GM18505 (cell line): ENCODE measurements around the gene LRRFIP1.

ENCODE experiments used
- ATAC-seq: cut with Tn5 transposase; IDR thresholded peaks from one replicate; pipeline ENCODE4 v1.9.1; 2021; ENCODE audit not compliant: unreplicated experiment
- POLR2A ChIP-seq: IDR thresholded peaks from 4 replicates; pipeline ENCODE4 v1.6.1; 2011; ENCODE audit warnings: borderline replicate concordance; ENCODE audit not compliant: insufficient read depth, insufficient read length; ENCODE audit errors: extremely low read depth

LRRFIP1 gene

DNA sequence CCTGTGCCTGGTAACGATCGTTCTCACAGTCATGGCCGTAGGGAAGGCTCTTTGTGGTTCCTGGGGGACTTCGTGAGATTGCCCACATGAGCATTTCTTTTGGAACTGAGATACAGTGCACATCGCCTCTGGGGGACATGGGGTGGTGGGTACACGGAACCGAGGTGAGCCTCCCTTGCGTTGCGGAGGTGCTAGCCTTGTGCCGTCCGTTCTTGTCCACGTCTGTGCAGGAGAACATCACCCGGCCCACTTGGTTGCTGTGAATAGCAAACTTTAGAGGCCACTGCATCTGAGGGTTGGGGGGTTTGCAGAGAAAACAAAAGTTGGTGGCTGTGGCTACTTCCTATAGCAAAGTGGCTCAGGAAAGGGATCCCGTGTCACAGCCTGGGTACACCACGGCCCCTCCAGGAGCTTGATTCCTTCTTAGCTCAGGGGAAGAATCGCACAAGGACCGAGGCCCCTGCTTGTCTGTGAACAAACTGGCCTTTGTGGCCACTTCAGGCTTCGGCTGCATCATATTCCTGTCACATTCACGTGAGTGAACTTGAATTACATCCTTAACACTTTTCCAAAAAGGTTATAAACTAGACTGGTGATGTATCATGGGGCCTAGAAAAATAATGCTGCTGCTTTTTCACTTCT lies 72.6 kb downstream of the LRRFIP1 start:
- no peak for TF ChIP-seq POLR2A
- ATAC-seq: no peak

DNA sequence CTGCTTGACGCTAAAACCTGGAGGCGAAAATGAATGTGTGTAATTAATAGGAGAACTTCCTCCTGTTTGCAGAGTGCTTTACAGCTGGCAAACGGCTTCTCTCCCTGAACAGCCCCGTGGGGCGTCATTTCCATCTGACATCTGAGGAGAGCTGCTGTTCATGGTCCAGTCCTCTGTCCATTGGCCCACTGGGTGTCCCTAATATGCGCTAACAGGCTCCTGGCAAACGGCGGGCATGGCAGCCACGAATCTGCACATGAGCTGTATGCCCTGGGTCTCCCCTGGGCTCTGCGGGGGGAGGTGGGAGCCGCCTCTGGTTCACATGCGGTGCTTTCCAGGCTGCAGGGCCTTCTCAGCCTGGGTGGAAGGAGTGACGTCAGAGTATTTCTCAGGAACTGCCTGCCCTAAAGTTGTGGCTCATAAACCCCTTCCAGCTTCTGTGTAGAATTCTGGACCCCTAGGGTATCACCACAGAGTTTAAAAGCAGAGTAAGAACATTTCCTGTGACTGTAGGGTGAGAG lies 73.2 kb downstream of the LRRFIP1 start:
- ATAC-seq: no peak
- no peak for TF ChIP-seq POLR2A

DNA sequence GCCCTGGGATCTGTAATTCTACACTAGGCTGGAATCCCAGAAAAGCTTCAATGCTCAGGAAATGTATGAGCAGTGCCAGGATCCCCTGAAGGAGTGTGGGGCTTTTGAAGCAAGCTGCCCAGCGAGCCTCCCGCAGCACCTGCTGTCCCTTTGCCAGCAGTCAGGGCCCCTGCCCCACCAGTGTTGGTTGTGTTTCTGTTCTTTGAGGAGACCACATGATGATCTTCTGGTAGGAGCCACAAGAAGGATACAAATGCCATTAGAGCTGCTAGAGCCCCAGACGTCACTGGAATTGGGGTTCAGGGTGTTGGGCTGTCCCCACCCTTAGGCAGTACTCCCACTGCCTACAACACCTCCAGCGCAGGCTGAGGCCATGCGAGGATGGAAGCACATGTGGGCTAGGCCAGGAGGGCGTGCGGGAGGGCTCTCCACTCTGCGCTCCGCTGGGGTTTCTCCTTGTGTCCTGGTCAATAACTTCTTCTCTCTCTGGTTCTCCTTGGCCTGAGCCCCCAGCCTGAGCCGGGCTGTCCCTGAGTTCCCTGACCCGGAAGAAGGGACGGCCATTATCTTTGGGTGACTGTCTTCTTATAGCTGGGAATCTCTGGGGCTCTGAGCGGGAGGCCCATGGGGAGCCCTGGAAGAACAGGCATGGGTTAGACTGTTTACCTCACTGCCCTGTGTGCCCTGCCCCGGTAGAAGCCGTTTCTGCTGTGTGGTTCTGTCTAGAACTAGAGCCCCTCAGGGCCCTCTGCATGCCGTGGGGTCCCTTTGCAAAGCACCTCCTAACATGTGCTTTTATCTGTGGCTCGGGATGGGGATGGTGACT lies 73.9 kb downstream of the LRRFIP1 start:
- TF ChIP-seq POLR2A: no peak
- no peak for ATAC-seq

DNA sequence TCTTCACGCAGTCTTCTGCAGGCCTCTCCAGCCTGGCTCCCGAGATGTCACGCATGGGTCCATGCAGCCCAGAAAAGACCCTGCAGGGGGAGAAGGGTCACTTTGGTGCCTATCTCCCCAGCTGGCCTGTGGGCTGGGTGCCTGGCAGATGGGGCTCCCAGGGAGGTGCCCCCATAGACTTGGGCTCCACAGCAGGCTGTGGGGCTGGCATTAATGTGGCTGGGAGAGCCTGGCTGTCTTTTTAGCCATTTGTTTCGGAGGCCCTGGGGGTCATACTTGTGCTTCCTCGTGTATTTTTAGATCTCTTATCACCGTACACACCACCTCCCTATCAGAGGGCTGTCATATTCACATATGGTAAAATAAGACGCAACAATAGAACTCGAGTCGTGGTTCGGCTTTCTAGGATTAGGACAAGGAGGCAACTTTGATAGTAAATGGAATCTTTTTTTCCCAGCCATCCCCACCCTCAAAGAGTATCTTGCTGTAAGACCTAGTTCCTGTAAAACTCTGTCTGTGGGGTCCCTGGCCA lies 74.5 kb downstream of the LRRFIP1 start:
- TF ChIP-seq POLR2A: no peak
- no peak for ATAC-seq

DNA sequence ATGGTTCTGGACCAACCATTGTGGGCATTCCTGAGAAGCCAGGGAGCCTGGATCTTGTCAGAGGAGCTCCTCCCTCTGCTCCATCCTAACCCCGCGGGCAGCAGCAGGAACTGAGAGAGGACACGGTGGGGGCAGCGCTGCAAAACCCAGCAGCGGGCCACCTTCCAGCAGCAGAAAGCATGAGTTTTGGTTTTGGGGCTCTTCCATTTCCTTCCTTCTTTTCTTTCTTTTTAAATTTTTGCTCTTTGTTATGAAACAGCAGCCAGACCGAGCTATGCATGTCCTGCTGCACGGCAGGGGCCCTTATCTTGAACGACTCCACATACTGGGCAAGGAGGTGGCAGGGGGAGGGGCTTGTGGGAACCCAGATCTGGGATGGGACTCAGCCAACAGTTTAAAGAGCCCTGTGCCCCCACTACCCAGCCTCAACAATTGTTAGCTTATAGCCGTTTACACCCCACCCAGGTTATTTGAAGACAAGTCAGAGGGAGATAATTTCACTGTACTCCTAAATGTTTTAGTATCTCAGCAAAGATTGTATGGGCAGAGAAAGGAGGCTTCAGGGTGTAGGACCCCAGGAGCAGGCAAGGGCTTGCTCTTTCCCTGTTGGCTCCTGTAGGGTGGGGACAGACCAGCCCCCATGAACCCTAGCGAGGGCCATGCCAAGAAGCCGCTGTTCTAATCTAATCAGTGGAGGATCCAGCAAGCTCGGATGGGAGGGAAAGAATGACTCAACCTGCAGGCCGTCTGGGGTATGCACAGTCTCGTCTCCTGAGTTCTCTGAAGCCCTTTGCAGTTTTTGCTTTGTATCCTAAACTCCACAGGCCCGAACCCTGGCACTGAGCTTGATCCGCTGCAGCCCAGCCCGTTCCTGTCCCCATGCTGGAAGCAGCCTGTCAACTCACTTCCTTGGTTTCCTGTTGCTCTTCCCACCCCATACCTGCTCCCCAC lies 75.3 kb downstream of the LRRFIP1 start:
- no peak for TF ChIP-seq POLR2A
- no peak for ATAC-seq

DNA sequence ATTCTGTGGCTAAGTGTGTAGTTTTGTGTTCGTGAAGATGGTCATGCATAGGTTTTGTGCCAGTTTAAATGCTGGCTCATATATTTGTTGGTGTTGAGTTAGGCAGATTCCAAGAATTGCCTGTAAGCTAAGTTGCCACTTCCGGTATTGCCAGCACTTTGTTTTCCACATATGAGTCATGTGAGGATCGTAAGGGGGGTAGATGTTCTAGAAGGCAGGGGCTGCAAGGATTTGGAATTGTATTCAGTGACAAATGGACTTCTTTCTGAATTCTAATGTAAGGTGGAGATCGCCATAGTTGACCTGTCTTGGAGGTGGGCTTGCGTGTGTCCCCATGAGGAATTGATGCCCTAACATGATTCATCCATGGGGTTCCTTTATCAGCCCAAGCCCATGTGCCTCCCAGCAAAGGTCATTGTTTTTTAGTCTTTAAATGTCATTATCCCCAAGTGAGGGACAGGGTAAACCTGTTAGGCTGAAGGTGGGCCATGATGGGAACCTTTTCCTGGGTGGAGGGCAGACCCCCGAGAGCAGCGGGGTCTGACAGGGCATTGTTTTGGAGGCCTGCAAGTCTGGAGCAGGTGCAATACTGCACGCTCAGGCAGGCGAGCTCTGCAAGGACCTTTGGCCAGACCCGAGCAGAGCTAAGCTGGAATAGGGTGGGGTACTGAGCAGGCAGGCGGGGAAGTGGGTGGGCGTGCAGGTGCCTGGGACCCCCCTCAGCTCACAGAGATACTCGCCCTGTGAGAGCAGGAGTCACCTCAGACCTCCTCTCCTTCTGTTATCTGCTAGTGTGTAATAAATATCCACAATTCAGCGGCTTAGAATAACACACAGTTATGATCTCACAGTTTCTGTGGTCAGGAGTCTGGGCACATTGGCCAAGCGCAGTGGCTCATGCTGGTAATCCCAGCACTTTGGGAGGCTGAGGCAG lies 77.4 kb downstream of the LRRFIP1 start:
- no peak for ATAC-seq
- TF ChIP-seq POLR2A: no peak

DNA sequence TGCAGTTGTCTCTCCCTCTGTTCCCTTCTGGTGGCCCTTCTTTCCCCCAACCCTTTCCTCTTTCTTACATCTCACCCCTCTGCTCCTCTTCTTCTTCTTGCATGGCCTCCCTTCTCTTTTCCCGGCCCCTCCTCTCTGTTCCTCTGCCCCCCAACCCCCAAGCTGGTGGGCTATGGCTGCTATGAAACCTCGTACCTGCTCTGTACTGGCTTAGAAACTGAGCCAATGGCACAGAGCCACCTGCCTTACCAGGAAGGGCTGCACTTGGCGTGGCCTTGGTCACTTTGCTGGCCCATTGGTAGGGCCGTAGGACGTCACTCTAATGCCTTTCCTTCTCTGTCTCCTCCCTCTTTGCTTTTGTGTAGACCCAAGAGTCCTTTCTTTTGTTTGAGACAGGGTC lies 78.9 kb downstream of the LRRFIP1 start:
- TF ChIP-seq POLR2A: no peak
- no peak for ATAC-seq

DNA sequence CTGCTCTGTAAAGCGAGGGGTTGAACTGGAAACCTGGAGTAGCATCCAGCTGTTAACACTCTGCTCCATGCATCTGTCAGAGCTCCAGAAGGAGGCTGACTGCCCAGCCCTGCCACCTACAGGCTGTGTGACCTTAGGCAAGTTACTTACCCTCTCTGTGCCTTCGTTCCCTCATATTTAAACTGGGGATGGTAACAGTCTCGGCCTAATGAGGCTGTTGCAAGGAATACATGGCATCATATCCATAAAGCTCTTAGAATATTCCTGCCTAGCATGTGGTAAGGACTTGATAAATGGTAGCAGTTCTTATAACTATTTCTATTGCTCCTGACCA lies 80.6 kb downstream of the LRRFIP1 start:
- no peak for ATAC-seq
- TF ChIP-seq POLR2A: no peak

DNA sequence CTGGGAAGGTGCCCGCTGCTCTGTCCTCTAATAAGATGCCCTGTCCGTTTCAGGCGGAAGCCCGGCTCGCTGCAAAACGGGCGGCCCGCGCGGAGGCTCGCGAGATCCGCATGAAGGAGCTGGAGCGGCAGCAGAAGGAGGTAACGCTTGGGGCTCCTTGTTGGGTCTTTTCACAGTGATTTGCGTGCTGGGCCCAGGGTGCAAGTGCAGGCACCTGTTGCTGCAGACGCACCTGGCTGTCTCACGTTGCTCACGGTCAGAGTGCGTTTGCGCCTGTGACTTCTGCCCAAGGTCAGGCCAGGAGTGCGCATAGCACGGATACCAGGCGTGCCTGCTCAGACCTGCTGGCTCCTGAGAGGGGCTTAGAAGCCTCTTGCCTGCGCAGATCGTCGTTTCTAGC lies 81.1 kb downstream of the LRRFIP1 start:
- no peak for TF ChIP-seq POLR2A
- ATAC-seq: no peak

DNA sequence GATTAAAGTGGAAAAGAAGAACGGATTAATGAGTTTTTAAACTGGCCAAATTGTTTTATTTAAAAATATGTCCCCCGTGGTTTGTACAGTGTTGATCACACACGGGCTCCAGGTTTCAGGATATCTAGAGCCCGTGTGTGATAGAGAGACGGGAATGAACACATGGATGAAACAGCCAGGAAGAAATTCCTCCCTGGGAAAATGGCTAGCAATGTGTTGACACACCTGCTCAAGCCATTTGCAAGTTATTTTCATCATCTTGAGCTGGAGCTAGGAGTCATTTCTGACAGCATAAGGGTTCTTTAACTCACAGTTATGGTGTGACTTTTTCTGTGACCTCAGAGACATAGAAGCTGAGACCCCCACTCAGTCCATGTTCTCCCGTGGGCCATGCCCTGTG lies 81.6 kb downstream of the LRRFIP1 start:
- ATAC-seq: no peak

DNA sequence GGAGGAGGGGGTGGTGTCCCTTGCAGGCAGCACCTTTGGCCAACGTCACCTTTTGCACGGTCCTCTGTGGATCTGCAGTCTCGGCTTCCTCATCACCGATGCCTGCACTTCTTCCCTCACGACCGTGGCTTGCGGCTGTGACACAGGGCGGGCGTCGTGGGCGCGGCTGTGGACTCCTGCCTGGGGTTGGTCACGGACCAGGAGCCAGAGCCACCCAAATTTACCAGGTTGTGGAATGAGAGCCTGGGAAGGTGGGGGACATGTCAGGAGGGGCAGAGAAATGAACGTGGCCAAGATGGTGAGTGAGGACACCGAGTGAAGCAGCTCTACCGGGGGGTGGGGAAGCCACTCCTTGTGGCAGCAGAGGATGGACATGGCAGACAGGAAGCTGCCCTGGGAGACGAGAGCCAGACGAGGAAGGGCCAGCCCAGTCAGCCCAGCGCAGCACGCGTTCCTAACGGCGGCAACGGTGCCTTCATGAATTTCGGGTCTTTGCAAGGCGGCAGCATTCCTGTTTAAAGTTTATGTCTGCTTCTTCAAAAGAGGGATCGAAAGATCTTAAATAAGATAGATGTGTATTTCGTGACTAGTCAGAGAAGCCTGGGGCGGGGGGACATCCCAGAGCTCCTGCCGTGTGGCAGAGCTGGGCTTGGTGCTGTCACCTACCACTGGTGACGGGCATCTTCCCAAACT lies 84.2 kb downstream of the LRRFIP1 start:
- no peak for TF ChIP-seq POLR2A
- ATAC-seq: no peak

More for the DNA sequence above, 81.6 kb downstream of the LRRFIP1 start:
- no peak for TF ChIP-seq POLR2A

DNA sequence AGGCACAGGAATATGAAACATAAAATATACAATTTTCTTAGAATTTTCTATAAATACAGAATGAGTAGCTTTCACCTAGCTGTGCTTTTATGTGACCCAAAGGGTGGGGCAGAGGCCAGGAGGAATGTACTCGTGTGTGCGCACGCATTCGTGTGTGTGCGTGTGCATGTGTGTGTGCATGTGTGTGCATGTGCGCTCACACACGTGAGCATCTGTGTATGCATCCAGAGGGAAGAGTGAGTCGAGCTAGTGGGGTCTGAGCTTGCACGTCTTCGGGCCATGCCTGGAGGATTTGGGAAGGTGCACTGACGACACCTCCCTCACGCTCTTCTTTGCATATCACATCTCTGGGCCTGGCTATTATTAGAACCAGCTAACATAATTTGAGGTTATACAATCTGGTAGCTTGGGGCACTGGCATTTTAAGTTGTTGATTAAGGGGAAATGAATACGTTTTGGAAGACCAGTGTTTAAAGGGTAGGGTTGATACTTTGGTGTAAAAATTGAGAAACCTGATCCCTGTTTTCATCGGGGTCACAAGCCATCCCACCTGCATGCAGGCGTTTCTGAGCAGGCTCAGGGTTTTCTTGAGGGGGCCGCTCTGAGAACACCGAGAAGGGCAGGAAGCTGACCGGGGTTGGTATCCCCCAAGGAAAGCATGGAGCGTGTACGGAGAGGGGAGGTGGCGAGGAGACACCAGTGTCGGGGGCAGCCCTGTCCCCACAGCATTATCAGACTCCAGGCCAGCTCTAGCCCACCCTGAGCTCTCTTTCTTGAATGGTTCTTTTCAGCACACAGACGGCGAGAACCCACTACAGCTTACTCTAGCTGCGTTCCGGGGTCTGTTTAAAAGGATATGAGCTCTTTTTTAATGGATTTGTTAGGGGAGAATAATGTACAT lies 85.3 kb downstream of the LRRFIP1 start:
- TF ChIP-seq POLR2A: no peak
- no peak for ATAC-seq
